ENCODE results near the gene DNAH12.
"Not testable (repeated sequence)": the region's sequence is repeated elsewhere in the genome, so short reads cannot be mapped to it uniquely, and the experiment has no call there.

The DNAH12 gene

DNA sequence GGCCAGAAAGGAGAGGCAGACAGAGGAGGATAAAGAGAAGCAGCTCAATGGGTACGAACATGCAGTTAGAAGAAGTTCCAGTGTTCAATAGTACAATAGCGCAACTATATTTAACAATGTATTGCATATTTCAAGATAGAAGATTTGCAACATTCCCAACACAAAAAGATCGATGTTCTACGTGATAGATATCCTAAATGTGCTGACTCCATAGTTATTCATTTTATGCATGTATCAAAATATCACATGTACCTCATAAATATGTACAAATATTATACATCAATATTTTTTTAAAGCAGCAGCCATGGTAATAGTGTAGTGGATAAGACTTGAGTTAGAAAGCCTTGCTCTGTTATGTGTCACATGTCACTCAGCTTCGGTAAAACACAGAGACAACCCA is 141.5 kb downstream of the DNAH12 start:
- no peak for DNase-seq

GRCh38 chr3:57397175-57398026 is 146.7 kb downstream of the DNAH12 start:
- DNase-seq = no peak

DNA sequence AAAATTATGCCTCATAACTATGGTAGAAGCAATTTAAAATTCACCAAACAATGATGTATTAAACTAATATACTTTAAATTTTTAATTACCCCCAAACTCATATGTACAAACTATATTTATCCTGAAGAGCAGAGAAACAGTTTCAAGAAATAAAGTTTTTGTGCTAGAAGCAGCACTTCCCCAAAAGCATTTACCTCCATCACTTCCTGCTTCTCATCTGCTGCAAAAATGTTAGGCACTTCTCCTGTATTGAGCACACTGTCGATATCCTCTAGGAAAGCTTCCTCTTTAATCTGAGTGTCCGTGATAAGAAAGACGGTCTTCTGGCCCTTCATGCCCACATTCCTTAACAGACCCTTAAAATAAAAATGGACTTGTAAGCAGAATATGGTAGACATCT is 150.2 kb downstream of the DNAH12 start:
- DNase-seq = no peak

DNA sequence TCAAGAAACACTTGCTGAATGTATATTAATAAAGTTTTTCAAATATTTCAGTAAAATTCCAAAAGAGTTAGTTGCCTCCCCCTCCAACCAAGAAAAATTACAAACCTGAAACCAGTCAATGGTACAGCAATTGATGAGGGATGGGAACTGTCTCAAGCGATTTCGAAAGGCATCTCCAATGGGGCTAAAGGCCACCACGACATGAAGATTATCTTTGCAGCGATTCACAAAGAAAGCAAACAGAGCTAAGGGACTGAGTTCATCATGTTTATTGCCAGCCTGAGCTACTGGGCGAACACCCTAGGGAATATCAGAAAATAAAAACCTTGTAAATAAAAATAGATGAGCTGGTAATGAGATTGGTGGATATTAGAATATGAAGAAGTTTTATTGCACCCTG is 152.4 kb downstream of the DNAH12 start:
- no peak for DNase-seq

GRCh38 chr3:57389271-57389670 is 154.9 kb downstream of the DNAH12 start:
- DNase-seq = no peak

GRCh38 chr3:57386307-57386706 is 157.8 kb downstream of the DNAH12 start:
- no peak for DNase-seq

DNA sequence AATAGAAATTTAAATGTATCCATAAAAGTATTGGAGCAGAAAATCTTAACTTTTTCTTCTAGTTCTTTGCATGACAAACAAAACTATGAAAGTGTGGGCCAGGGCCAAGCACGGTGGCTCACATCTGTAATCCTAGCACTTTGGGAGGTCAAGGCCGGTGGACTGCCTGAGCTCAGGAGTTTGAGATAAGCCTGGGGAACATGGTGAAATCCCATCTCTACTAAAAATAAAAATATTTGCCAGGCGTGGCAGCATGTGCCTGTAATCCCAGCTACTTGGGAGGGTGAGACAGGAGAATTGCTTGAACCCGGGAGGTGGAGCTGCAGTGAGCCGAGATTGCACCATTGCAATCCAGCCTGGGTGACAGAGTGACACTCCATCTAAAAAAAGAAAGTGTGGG is 158.6 kb downstream of the DNAH12 start:
- DNase-seq = no peak

GRCh38 chr3:57383838-57384237 is 160.3 kb downstream of the DNAH12 start:
- DNase-seq = no peak

DNA sequence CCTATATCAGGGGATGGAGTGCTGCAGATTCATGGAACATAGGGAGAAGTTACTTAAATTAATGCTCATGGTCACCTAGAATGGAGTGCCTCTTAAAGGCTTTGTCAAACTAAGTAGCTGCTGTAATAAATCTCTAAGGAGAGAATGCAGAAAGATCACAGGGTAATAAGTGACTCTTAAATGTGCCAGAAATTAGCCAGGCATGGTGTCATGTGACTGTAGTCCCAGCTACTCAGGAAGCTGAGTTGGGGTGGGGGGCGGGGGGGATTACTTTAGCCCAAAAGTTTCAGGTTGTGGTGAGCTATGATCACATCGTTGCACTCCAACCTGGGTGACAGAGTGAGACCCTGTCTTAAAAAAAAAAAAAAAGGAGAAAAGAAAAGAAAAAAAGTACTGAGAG is 160.7 kb downstream of the DNAH12 start:
- no peak for DNase-seq

DNA sequence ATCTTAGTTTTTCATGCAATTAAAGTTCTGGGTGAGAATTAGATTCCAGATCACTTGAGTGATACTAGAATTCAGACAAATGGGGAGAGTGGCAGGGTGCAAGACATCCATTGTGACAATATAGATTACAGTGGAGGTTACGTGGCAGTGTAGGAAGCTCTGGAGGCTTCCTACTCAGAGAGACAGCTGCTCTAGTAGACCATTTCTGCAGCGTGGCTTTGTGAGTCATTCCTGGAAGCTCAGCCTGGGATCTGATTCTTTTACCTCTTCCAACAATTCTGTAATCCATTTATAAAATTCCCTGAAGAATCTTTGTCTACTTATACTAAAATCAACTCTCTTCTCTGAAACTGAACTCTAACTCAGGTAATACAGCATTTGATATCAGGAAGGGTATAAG is 161.2 kb downstream of the DNAH12 start:
- DNase-seq = no peak

DNA sequence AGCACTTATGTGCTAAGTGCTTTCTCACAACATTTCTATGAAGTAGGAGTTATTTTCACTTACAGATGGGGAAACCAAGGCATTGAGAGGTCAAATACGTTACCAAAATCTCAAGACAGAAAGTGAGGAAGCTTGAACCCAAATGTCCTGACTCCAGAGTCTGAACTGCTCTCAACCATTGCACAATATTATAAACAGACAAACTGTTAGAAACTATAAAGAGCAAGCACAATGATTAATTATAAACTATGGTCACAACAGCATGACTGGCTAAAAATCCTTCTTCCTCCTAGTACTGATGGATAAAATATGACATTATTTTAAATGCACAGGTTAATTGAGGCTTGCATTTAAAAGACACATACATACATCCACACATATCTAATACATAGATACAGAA is 173.8 kb downstream of the DNAH12 start:
- DNase-seq = no peak

DNA sequence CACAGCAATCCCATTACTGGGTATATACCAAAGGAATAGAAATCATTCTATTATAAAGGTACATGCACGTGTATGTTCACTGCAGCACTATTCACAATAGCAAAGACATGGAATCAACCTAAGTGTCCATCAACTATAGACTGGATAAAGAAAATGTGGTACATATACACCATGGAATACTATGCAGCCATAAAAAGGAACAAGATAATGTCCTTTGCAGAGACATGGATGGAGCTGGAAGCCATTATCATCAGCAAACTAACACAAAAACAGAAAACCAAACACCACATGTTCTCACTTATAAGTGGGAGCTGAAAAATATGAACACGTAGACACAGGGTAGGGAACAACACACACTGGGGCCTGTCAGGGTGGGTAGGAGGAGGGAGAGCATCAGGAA is 179.1 kb downstream of the DNAH12 start:
- not testable (repeated sequence) for DNase-seq

- not testable (repeated sequence) for DNase-seq
These were observed 187.9 kb downstream of the DNAH12 start for GRCh38 chr3:57356275-57356674.

DNA sequence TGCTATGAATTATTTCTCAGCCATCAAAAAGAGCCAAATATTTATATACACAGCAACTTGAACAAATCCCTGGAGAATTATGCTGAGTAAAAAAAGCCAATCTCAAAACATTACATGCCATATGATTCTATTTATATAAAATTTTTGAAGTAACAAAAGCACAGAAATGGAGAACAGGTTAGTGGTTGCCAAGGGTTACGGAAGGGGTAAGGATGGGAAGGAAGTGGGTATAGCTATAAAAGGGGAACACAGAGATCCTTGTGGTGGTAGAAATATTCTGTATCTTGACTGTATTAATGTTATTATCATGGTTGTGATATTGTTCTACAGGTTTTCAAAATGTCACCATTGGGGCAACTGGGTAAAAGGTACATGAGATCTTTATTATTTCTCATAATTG is 189.4 kb downstream of the DNAH12 start:
- no peak for DNase-seq

- DNase-seq = no peak
These were observed 193.9 kb downstream of the DNAH12 start for GRCh38 chr3:57350271-57350670.

- DNase-seq = not testable (repeated sequence)
These were observed 205.0 kb downstream of the DNAH12 start for GRCh38 chr3:57339071-57339642.

DNA sequence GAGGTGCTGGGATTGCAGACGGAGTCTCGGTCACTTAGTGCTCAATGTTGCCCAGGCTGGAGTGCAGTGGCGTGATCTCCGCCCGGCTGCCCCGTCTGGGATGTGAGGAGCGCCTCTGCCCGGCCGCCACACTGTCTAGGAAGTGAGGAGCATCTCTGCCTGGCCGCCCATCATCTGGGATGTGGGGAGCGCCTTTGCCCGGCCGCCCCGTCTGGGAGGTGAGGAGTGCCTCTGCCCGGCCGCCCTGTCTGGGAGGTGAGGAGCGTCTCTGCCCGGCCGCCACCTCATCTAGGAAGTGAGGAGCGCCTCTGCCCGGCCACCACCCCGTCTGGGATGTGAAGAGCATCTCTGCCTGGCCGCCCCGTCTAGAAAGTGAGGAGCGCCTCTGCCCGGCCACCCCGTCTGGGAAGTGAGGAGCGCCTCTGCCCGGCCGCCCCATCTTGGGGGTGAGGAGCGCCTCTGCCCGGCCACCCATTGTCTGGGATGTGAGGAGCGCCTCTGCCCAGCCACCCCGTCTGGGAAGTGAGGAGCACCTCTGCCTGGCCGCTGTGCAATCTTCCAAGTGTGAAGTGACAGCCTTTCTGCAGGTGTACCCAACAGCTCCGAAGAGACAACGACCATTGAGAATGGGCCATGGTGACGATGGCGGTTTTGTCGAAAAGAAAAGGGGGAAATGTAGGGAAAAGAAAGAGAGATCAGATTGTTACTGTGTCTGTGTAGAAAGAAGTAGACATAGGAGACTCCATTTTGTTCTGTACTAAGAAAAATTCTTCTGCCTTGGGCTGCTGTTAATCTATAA is 205.7 kb downstream of the DNAH12 start:
- DNase-seq = not testable (repeated sequence)

DNA sequence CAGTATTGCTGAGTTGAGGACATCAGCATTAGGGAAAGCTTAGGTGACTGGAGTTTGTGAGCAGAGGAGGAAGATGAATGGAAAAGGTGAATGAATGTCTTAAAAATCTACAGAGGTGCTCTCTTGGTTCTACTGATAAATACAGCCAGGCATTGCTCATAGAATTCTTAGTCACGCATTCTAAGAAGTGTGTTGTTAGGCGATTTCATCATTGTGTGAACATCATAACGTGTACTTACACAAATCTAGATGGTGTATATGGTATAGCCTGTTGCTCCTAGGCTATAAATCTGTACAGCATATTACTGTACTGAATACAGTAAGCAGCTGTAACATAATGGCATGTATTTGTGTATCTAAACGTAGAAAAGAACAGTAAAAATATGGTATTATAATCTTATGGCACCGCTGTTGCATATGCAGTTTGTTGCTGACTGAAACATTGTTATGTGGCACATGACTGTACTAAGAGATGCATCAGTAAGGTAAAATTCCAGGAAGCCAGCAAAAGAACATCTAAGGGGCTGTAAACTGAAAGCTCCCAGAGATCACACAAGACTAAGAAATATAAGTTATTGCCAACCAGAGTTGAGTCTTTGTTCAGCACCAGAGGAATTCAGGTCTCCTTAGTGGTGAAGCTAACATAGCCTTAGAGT is 208.7 kb downstream of the DNAH12 start:
- DNase-seq = no peak

DNA sequence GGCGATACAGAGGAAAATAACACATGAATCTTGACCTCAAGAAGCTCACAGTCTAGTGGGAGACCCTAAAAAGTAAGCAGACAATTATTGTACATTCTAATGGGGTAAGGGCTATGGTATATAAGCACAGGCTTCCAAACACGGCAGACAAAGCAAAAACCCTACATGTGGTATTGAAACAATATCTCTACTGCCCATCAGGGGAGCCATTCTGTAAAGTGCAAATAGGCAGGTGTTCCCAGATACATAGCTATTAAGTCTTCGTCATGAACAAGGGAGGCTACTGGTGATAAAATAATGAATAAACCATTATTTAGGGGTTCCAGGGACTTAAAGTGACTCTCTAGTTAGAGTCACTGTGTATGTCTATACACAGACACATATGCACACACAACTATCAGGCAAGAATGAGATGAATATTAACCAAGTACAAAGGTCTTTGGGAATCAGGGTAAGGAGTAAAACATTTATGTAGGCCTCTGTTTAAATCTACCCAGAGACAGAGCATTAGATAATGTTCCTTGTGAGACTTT is 213.0 kb downstream of the DNAH12 start:
- no peak for DNase-seq

DNA sequence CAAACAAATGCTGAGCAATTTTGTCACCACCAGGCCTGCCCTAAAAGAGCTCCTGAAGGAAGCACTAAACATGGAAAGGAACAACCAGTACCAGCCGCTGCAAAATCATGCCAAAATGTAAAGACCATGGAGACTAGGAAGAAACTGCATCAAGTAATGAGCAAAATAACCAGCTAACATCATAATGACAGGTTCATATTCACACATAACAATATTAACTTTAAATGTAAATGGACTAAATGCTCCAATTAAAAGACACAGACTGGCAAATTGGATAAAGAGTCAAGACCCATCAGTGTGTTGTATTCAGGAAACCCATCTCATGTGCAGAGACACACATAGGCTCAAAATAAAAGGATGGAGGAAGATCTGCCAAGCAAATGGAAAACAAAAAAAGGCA is 217.6 kb downstream of the DNAH12 start:
- DNase-seq = not testable (repeated sequence)

GRCh38 chr3:57314204-57314603 is 229.9 kb downstream of the DNAH12 start:
- DNase-seq = no peak

DNA sequence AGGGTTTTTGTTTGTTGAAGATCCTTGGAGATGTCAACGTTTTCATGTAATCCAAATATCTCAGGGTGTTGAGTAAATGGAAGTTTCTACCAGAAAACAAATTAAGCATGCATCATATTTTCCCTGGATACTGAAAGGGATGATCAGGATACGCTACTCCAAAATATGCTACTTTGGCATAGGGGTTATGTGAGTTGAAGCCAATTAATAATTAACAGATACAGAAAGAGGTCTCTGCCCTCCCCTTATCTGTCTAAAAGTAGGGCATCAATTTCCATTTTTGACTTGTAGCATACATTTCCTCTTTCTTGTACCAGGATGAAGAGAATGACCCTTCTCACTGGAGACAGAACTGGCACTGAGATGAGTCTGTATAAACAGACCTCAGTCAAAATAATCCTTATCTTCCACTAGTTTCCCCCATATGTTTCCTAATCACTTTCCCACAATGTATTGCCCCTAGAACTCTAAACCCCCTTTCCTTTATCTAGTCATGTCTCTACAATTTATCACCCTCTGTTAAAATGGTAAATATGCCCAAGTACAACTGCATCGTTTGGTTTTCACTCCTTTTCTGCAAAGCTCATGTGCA is 234.3 kb downstream of the DNAH12 start:
- DNase-seq = no peak

GRCh38 chr3:57303520-57303919 is 240.6 kb downstream of the DNAH12 start:
- not testable (repeated sequence) for DNase-seq

All from NCI-H1092 (cell line).